HG03097 (cell line): ENCODE measurements around the gene HOXD9.

Source experiments
- ATAC-seq: cut with Tn5 transposase; IDR thresholded peaks from one replicate; pipeline ENCODE4 v1.9.1; 2021; ENCODE audit not compliant: unreplicated experiment, low FRiP score

HOXD9 gene

GRCh38 chr2:176122052-176122682, 352 bp upstream of the HOXD9 start:
- ATAC-seq: no peak

- no peak for ATAC-seq
Observed at GRCh38 chr2:176123411-176124109, 1.0 kb downstream of the HOXD9 start.

- no peak for ATAC-seq
Observed at GRCh38 chr2:176124110-176124946, 1.8 kb downstream of the HOXD9 start.

GRCh38 chr2:176124947-176125771, 2.6 kb downstream of the HOXD9 start:
- ATAC-seq: no peak

GRCh38 chr2:176125772-176126054, 3.2 kb downstream of the HOXD9 start:
- no peak for ATAC-seq

GRCh38 chr2:176126929-176127773, 4.6 kb downstream of the HOXD9 start:
- ATAC-seq: no peak

- no peak for ATAC-seq
Observed at GRCh38 chr2:176127774-176128072, 5.2 kb downstream of the HOXD9 start.

GRCh38 chr2:176128172-176128981, 5.9 kb downstream of the HOXD9 start:
- ATAC-seq: no peak

- ATAC-seq: no peak
Observed at GRCh38 chr2:176128982-176129796, 6.7 kb downstream of the HOXD9 start, which contains the start of gene HOXD8. TSS of gene HOXD8 (plus strand) at chr2:176129705. CDS start at chr2:176130367, 662 bp downstream.

GRCh38 chr2:176129813-176130146, 7.3 kb downstream of the HOXD9 start:
- ATAC-seq: no peak

GRCh38 chr2:176130147-176130956, 7.8 kb downstream of the HOXD9 start:
- no peak for ATAC-seq

GRCh38 chr2:176130957-176131847, 8.7 kb downstream of the HOXD9 start:
- no peak for ATAC-seq

GRCh38 chr2:176131848-176132158, 9.3 kb downstream of the HOXD9 start:
- no peak for ATAC-seq

- ATAC-seq: no peak
Observed at GRCh38 chr2:176132205-176133171, 10.0 kb downstream of the HOXD9 start.

- no peak for ATAC-seq
Observed at GRCh38 chr2:176133389-176133788, 10.9 kb downstream of the HOXD9 start.

GRCh38 chr2:176134035-176134434, 11.5 kb downstream of the HOXD9 start:
- no peak for ATAC-seq
